Panc1 (cell line): ENCODE data around the gene DUSP23. TPM values are rescaled to one million over a fixed set of nuclear protein-coding genes. Genes with fewer than 3 reads are reported as not detected.

Experiments used
- ATAC-seq: fragments of 200-7000 bp; cut with Tn5 transposase; 2 replicates; pipeline ENCODE4 v1.9.1; 2020; ENCODE audit warnings: mild to moderate bottlenecking, moderate library complexity
- BruUV-seq: library from RNA; stranded (reverse); fragments of 400-500 nt; replicated peaks from 2 replicates; lab custom pipeline; 2021; lab: Mats Ljungman, UMichigan
- CTCF ChIA-PET: fragments of 300-600 bp; sonication (Branson Sonifier 250); formaldehyde crosslinking; loops from one replicate; lab custom pipeline; 2022; ENCODE audit warnings: antibody characterized with exemption; lab: Charles Lee
- POLR2A ChIA-PET: fragments of 300-600 bp; sonication (Branson Sonifier 250); formaldehyde crosslinking; loops from one replicate; lab custom pipeline; 2022; ENCODE audit warnings: antibody characterized with exemption; lab: Charles Lee
- DNase-seq: peaks from one replicate; pipeline ENCODE4 v3.0.0-alpha.2; 2010; ENCODE audit warnings: low read depth, low spot score
- H3K27ac ChIP-seq: 2 replicates; pipeline ENCODE4 v1.5.1; 2011; ENCODE audit warnings: mild to moderate bottlenecking, low read length, inconsistent platforms
- H3K27me3 ChIP-seq: fragments of 200-500 bp; sonication (Bioruptor generic); 2 replicates; pipeline ENCODE4 v1.6.0; 2014; ENCODE audit warnings: low read length, inconsistent platforms; ENCODE audit not compliant: control insufficient read depth, insufficient read depth
- H3K36me3 ChIP-seq: fragments of 200-500 bp; sonication (Bioruptor generic); 2 replicates; pipeline ENCODE4 v1.5.1; 2014; ENCODE audit warnings: inconsistent platforms, mild to moderate bottlenecking, low read length, moderate library complexity; ENCODE audit not compliant: control insufficient read depth, insufficient read depth
- H3K4me1 ChIP-seq: 2 replicates; pipeline ENCODE4 v1.5.1; 2011; ENCODE audit warnings: inconsistent platforms, mild to moderate bottlenecking, low read length, moderate library complexity; ENCODE audit not compliant: control insufficient read depth, insufficient read depth
- H3K4me3 ChIP-seq, 2 experiments: 2 replicates each; pipeline ENCODE4 v1.5.1; 2011 to 2012; ENCODE audit warnings: low read depth in 2 of 2, low read length in 2 of 2, mild to moderate bottlenecking in 2 of 2, inconsistent platforms in 1 of 2, moderate library complexity in 1 of 2
- H3K9me3 ChIP-seq: fragments of 200-500 bp; sonication (Bioruptor generic); 2 replicates; pipeline ENCODE4 v1.5.1; 2014; ENCODE audit warnings: low read depth, mild to moderate bottlenecking, inconsistent platforms, low read length, moderate library complexity; ENCODE audit not compliant: control insufficient read depth, insufficient read depth
- CTCF ChIP-seq: fragments of 450-650 bp; IDR thresholded peaks from 2 replicates; pipeline ENCODE4 v1.5.1; 2017; ENCODE audit warnings: mild to moderate bottlenecking
- POLR2AphosphoS5 ChIP-seq: IDR thresholded peaks from 2 replicates; pipeline ENCODE4 v1.6.1; 2012; ENCODE audit warnings: mild to moderate bottlenecking, low read depth, low read length, moderate library complexity
- SIN3A ChIP-seq: IDR thresholded peaks from 2 replicates; pipeline ENCODE4 v1.6.1; 2012; ENCODE audit warnings: low read depth, mild to moderate bottlenecking, low read length, moderate library complexity, borderline replicate concordance; ENCODE audit not compliant: insufficient read depth
- TCF7L2 ChIP-seq: IDR thresholded peaks from 2 replicates; pipeline ENCODE4 v1.6.1; 2011; ENCODE audit warnings: mild to moderate bottlenecking, low read depth, low read length, inconsistent platforms
- in situ Hi-C: cut with HindIII; loops from 2 replicates; pipeline ENCODE4 v1.10.0; 2016; ENCODE audit warnings: low sequenced_read_pairs, low pct_unique_long_range_greater_than_20kb
- intact Hi-C: fragments of 100-400 bp; cut with micrococcal nuclease; formaldehyde crosslinking; loops from one replicate; pipeline ENCODE4 v1.10.0; 2022; ENCODE audit not compliant: unreplicated experiment
- total RNA-seq: library from RNA; stranded (reverse); gene quantifications from one replicate; pipeline ENCODE4 v1.2.1, GENCODE V29; 2021; ENCODE audit not compliant: unreplicated experiment
- TF ChIP-seq, protein P1 (sequence below), 2 experiments: IDR thresholded peaks; 2 replicates each; pipeline ENCODE4 v1.6.1; 2011 to 2012; ENCODE audit warnings: low read depth in 2 of 2, control low read depth in 1 of 2, low read length in 1 of 2, mild to moderate bottlenecking in 1 of 2, moderate library complexity in 1 of 2; ENCODE audit not compliant: insufficient read depth in 1 of 2

The DUSP23 gene
- total RNA-seq, 1 experiment from 2014 or later, result 36.1 TPM

- Histone ChIP-seq H3K4me1 (no peaks in the 10 kb centered on the region), H3K27me3 (peaks cover 2% of the 10 kb centered on the region; the same call in 1 of the 2 replicates), H3K27ac (no peak overlapping the region), H3K4me3 (no peak overlapping the region), H3K36me3 (no peaks in the 10 kb centered on the region), H3K9me3 (no peaks in the 10 kb centered on the region)
- no peak for ATAC-seq
- DNase-seq, result no peak
- TF ChIP-seq, protein P1, sequence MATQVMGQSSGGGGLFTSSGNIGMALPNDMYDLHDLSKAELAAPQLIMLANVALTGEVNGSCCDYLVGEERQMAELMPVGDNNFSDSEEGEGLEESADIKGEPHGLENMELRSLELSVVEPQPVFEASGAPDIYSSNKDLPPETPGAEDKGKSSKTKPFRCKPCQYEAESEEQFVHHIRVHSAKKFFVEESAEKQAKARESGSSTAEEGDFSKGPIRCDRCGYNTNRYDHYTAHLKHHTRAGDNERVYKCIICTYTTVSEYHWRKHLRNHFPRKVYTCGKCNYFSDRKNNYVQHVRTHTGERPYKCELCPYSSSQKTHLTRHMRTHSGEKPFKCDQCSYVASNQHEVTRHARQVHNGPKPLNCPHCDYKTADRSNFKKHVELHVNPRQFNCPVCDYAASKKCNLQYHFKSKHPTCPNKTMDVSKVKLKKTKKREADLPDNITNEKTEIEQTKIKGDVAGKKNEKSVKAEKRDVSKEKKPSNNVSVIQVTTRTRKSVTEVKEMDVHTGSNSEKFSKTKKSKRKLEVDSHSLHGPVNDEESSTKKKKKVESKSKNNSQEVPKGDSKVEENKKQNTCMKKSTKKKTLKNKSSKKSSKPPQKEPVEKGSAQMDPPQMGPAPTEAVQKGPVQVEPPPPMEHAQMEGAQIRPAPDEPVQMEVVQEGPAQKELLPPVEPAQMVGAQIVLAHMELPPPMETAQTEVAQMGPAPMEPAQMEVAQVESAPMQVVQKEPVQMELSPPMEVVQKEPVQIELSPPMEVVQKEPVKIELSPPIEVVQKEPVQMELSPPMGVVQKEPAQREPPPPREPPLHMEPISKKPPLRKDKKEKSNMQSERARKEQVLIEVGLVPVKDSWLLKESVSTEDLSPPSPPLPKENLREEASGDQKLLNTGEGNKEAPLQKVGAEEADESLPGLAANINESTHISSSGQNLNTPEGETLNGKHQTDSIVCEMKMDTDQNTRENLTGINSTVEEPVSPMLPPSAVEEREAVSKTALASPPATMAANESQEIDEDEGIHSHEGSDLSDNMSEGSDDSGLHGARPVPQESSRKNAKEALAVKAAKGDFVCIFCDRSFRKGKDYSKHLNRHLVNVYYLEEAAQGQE (IDR thresholded peaks at IDR 0.05; ENCODE audit: insufficient read depth in 1 of 2, low read depth in 2 of 2, low read length in 1 of 2), result no peak
- TF ChIP-seq POLR2AphosphoS5, result no peak
- TF ChIP-seq TCF7L2, result no peak
- TF ChIP-seq CTCF, result no peak
- no peak for TF ChIP-seq SIN3A
- no TSS peak for BruUV-seq
- in situ Hi-C loops (no loop called here), intact Hi-C loops (no loop called here)
- CTCF ChIA-PET, result no interaction called here
- POLR2A ChIA-PET, result no interaction called here
Observed at GRCh38 chr1:159779403-159779851, 1.3 kb upstream of the DUSP23 start.

DNA sequence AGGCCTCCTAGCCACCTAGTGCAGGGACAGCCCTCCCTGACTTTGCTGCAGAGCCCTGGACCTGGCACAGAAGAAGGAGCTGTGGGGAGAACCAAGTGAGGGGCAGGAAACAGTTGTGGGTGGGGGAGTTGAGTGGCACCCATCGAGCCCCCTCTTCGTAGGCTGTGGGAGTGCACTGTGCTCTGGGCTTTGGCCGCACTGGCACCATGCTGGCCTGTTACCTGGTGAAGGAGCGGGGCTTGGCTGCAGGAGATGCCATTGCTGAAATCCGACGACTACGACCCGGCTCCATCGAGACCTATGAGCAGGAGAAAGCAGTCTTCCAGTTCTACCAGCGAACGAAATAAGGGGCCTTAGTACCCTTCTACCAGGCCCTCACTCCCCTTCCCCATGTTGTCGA, 1.2 kb downstream of the DUSP23 start:
- Histone ChIP-seq H3K27me3 (peaks cover 2% of the 10 kb centered on the region; the same call in 1 of the 2 replicates), H3K27ac (no peak overlapping the region), H3K4me3 (peak overlapping the region; percentile 65 to 66; a peak in 3 of 4 replicates), H3K36me3 (no peaks in the 10 kb centered on the region), H3K4me1 (no peaks in the 10 kb centered on the region), H3K9me3 (no peaks in the 10 kb centered on the region)
- no peak for DNase-seq
- no TSS peak for BruUV-seq
- in situ Hi-C loops (no loop called here), intact Hi-C loops (loop anchor here (2.0 to 5.0 kb wide), 3 partner anchors 73 to 225 kb away; no protein-coding TSS in a partner anchor)
- no peak for ATAC-seq
- no peak for TF ChIP-seq TCF7L2
- no peak for TF ChIP-seq SIN3A
- TF ChIP-seq, protein P1 (IDR thresholded peaks at IDR 0.05; ENCODE audit: insufficient read depth in 1 of 2, low read depth in 2 of 2, low read length in 1 of 2), result no peak
- TF ChIP-seq POLR2AphosphoS5, result no peak
- ChIA-PET POLR2A (no interaction called here), CTCF (interaction anchor here (1.2 kb wide), 1 partner anchor 226 kb away, joined by 4 read pairs; no protein-coding TSS in a partner anchor)
